NB4 (cell line): ENCODE results near the gene AMZ1.

Source experiments
- DNase-seq: peaks from one replicate; pipeline ENCODE4 v3.0.0; 2010; ENCODE audit warnings: low read depth
- H3K4me3 ChIP-seq: one replicate; pipeline ENCODE4 v1.5.1; 2011; ENCODE audit warnings: mild to moderate bottlenecking, low read depth, low read length, moderate library complexity
- CTCF ChIP-seq: IDR thresholded peaks from one replicate; pipeline ENCODE4 v1.5.1; 2012; ENCODE audit warnings: low read depth, low read length
- MAX ChIP-seq: IDR thresholded peaks from 2 replicates; pipeline ENCODE4 v1.6.1; 2011; ENCODE audit warnings: low read depth, low read length
- MYC ChIP-seq: IDR thresholded peaks from 2 replicates; pipeline ENCODE4 v1.6.1; 2011; ENCODE audit warnings: low read depth, low read length
- POLR2A ChIP-seq: IDR thresholded peaks from 2 replicates; pipeline ENCODE4 v1.6.1; 2011; ENCODE audit warnings: mild to moderate bottlenecking; ENCODE audit not compliant: insufficient read length; ENCODE audit errors: extremely low read depth

The AMZ1 gene, protein sequence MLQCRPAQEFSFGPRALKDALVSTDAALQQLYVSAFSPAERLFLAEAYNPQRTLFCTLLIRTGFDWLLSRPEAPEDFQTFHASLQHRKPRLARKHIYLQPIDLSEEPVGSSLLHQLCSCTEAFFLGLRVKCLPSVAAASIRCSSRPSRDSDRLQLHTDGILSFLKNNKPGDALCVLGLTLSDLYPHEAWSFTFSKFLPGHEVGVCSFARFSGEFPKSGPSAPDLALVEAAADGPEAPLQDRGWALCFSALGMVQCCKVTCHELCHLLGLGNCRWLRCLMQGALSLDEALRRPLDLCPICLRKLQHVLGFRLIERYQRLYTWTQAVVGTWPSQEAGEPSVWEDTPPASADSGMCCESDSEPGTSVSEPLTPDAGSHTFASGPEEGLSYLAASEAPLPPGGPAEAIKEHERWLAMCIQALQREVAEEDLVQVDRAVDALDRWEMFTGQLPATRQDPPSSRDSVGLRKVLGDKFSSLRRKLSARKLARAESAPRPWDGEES

GRCh38 chr7:2687881-2688318 is at the start of gene AMZ1:
Gene AMZ1 (plus strand): TSS chr7:2688202. CDS start chr7:2700452, 12,250 bp downstream.
- H3K4me3 ChIP-seq = no peak within 1 kb of the TSS
- DNase-seq = no peak
- TF ChIP-seq MAX = no peak
- no peak for TF ChIP-seq MYC
- TF ChIP-seq CTCF = no peak
- TF ChIP-seq POLR2A = no peak

DNA sequence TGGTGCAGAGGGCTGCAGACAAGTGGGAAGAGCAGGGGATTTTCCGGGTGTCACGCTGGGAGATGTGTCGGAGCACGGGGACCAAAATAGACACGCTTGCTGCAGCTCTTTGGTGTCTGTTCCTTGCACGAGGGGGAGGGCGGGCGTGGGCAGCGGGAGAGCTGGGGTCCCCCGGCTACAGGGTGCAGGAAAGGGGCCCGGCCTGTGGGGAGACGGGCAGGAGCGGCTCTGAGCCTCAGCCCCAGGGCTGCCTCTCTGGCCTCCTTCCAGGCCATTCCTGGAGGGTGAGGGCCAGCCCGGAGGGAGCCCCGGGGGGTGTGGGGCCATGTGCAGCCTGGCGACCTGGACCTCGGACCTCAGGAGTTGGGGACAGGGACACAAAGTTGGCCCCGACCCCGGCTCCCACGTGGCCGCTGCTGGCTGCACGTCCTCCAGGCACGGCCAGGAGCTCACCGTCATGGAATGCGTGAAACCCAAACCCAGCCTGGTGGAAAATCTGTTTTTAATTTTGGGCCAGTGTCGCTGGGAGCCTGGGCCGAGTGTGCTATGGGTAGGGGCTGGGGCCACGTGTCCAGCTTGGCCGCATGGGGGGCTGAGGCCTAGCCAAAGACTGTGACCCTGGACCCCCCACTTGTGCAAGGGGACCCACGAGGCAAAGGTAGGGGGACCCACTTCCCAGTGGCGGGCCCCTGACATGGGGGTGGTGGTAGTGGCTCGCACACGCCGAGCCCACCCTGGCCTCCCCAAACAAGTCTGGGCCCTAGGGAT is 49.6 kb upstream of the AMZ1 start:
- no peak for DNase-seq
- H3K4me3 ChIP-seq = no peak overlapping the region
- TF ChIP-seq MAX (no peak), CTCF (no peak), MYC (no peak), POLR2A (no peak)

GRCh38 chr7:2639181-2639681 is 48.8 kb upstream of the AMZ1 start:
- TF ChIP-seq POLR2A (no peak), CTCF (no peak), MAX (no peak), MYC (no peak)
- DNase-seq = no peak
- H3K4me3 ChIP-seq = no peak overlapping the region

DNA sequence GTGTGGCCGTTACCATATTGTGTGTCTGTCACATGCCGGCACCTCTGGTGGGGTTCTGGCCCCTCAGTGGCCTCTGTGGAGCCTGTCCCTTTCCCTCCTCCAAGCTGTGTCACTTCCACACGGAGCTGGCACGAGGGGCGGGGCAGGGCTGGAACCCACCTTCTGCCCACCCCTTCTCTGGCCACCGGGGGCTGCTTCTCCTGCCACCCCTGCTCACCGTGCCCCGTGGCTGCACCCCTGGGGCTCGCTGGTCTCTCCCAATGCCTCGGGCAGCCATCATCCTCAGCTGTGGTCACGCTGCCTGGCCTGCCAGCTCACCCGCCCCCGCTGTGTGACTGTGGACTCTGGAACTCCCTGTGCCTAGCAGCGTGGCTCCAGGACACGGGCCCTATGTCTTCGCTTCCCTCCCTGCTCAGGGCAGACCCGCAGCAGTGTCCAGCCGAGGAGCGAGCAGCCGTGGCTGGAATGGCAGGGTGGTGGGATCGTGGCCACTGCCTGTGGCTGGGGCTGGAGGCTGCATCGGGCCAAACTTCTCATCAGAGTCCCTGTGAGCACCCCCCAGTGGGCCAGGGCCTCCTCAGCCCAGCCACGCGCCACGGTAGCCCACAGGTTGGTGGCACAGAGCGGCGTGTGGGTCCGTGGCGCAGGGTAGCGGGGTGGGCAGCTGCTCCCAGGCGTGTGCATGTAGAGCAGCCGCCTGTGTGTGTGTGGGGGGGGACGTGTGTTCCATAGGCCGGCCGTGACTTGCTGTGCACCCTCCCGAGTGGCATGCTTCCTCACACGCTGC is 48.1 kb upstream of the AMZ1 start:
- no peak overlapping the region for H3K4me3 ChIP-seq
- DNase-seq = no peak
- no peak for TF ChIP-seq MYC
- no peak for TF ChIP-seq MAX
- TF ChIP-seq POLR2A = no peak
- TF ChIP-seq CTCF = no peak

DNA sequence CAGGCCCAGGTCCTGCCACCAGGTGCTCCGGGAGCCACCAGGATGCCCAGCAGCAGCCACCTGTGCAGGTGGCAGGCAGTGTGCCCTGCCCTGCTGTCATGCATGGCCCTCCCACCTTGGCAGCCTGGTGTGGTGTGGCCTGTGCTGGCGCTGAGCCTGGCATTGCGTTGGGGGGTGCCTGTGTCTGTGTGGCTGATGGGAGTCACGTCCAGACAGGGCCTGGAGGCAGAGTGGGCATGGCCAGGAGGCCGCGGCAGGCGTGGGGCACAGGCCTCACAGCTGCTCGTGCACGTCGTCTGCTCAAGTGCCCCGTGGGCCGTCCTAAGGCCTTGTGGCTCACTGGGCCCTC is 47.5 kb upstream of the AMZ1 start:
- H3K4me3 ChIP-seq = no peak overlapping the region
- TF ChIP-seq POLR2A = no peak
- no peak for TF ChIP-seq CTCF
- no peak for TF ChIP-seq MYC
- TF ChIP-seq MAX = no peak
- DNase-seq = no peak
